ENCODE measurements around the gene AKNA. TPM values are rescaled to one million over a fixed set of nuclear protein-coding genes. Genes with fewer than 3 reads are reported as not detected.

Gene AKNA
- total RNA-seq, 4 donors from 2014 or later: 10.5 to 27.1 (median 14.4) TPM

- no peak overlapping the region for H3K4me3 ChIP-seq
- H3K27me3 ChIP-seq: no peaks in the 10 kb centered on the region
- H3K27ac ChIP-seq: no peak overlapping the region
- H3K4me1 ChIP-seq: peaks cover 21% of the 10 kb centered on the region
- DNase-seq (ENCODE audit: low spot score in 2 of 2): no peak
- TF ChIP-seq POLR2AphosphoS5 (IDR thresholded peaks at IDR 0.05): no peak
- peaks cover 36% of the 10 kb centered on the region for H3K36me3 ChIP-seq
- 82% methylated on average over 9 of the region's 9 CpGs for WGBS
- H3K9me3 ChIP-seq: no peaks in the 10 kb centered on the region
Measured at GRCh38 chr9:114375386-114376175, 12.2 kb downstream of the AKNA start.

- Histone ChIP-seq H3K9me3 (no peaks in the 10 kb centered on the region), H3K27me3 (no peaks in the 10 kb centered on the region), H3K4me3 (no peak overlapping the region), H3K36me3 (peaks cover 35% of the 10 kb centered on the region), H3K27ac (no peak overlapping the region), H3K4me1 (peaks cover 24% of the 10 kb centered on the region)
- no peak for DNase-seq (ENCODE audit: low spot score in 2 of 2)
- 85% methylated on average over 9 of the region's 9 CpGs for WGBS
- TF ChIP-seq EP300 (IDR thresholded peaks at IDR 0.05) (no peak), CTCF (IDR thresholded peaks at IDR 0.05) (no peak), POLR2AphosphoS5 (IDR thresholded peaks at IDR 0.05) (no peak), POLR2A (IDR thresholded peaks at IDR 0.05) (no peak)
Measured at GRCh38 chr9:114374936-114375335, 12.8 kb downstream of the AKNA start.

GRCh38 chr9:114373960-114374730 is 13.6 kb downstream of the AKNA start:
- DNase-seq (ENCODE audit: low spot score in 2 of 2): no peak
- H3K4me1 ChIP-seq: peaks cover 24% of the 10 kb centered on the region
- no peak for TF ChIP-seq POLR2A (IDR thresholded peaks at IDR 0.05)
- no peak for TF ChIP-seq POLR2AphosphoS5 (IDR thresholded peaks at IDR 0.05)
- no peak for TF ChIP-seq EP300 (IDR thresholded peaks at IDR 0.05)
- no peak for TF ChIP-seq CTCF (IDR thresholded peaks at IDR 0.05)
- H3K27me3 ChIP-seq: no peaks in the 10 kb centered on the region
- 92% methylated on average over 13 of the region's 16 CpGs for WGBS
- H3K36me3 ChIP-seq: peaks cover 29% of the 10 kb centered on the region
- H3K4me3 ChIP-seq: no peak overlapping the region
- no peaks in the 10 kb centered on the region for H3K9me3 ChIP-seq
- no peak overlapping the region for H3K27ac ChIP-seq

- DNase-seq (ENCODE audit: low spot score in 2 of 2): no peak
- Histone ChIP-seq H3K27ac (peak overlapping the region; percentile 63), H3K27me3 (no peaks in the 10 kb centered on the region), H3K9me3 (no peaks in the 10 kb centered on the region), H3K4me1 (peaks cover 24% of the 10 kb centered on the region), H3K36me3 (peaks cover 33% of the 10 kb centered on the region), H3K4me3 (no peak overlapping the region)
- 72% methylated on average over 7 of the region's 9 CpGs for WGBS
- TF ChIP-seq POLR2A (IDR thresholded peaks at IDR 0.05): no peak
- TF ChIP-seq POLR2AphosphoS5 (IDR thresholded peaks at IDR 0.05): no peak
- TF ChIP-seq CTCF (IDR thresholded peaks at IDR 0.05): no peak
- TF ChIP-seq EP300 (IDR thresholded peaks at IDR 0.05): no peak
Measured at GRCh38 chr9:114372921-114373448, 14.8 kb downstream of the AKNA start.

- Histone ChIP-seq H3K4me3 (no peak overlapping the region), H3K27ac (peak overlapping the region; percentile 63), H3K27me3 (no peaks in the 10 kb centered on the region), H3K9me3 (no peaks in the 10 kb centered on the region), H3K4me1 (peaks cover 24% of the 10 kb centered on the region), H3K36me3 (peaks cover 36% of the 10 kb centered on the region)
- no peak for DNase-seq (ENCODE audit: low spot score in 2 of 2)
- 31% methylated on average over 12 of the region's 14 CpGs for WGBS
- TF ChIP-seq POLR2AphosphoS5 (IDR thresholded peaks at IDR 0.05) (no peak), POLR2A (IDR thresholded peaks at IDR 0.05) (no peak), EP300 (IDR thresholded peaks at IDR 0.05) (no peak), CTCF (IDR thresholded peaks at IDR 0.05) (no peak)
Measured at GRCh38 chr9:114371973-114372917, 15.5 kb downstream of the AKNA start.
